ENCODE results near the gene RFPL4AL1. TPM values are rescaled to one million over a fixed set of nuclear protein-coding genes. Genes with fewer than 3 reads are reported as not detected.
"Not testable (repeated sequence)": the region's sequence is repeated elsewhere in the genome, so short reads cannot be mapped to it uniquely, and the experiment has no call there.

Gene RFPL4AL1
- total and polyA plus RNA-seq, 12 donors = not detected

- H3K4me3 ChIP-seq = no peak within 1 kb of the TSS
- no peak within 1 kb of the TSS for H3K27ac ChIP-seq
- no peaks in the 10 kb centered on the region for H3K9me3 ChIP-seq
- H3K4me1 ChIP-seq = no peaks in the 10 kb centered on the region
- TF ChIP-seq, protein P1, sequence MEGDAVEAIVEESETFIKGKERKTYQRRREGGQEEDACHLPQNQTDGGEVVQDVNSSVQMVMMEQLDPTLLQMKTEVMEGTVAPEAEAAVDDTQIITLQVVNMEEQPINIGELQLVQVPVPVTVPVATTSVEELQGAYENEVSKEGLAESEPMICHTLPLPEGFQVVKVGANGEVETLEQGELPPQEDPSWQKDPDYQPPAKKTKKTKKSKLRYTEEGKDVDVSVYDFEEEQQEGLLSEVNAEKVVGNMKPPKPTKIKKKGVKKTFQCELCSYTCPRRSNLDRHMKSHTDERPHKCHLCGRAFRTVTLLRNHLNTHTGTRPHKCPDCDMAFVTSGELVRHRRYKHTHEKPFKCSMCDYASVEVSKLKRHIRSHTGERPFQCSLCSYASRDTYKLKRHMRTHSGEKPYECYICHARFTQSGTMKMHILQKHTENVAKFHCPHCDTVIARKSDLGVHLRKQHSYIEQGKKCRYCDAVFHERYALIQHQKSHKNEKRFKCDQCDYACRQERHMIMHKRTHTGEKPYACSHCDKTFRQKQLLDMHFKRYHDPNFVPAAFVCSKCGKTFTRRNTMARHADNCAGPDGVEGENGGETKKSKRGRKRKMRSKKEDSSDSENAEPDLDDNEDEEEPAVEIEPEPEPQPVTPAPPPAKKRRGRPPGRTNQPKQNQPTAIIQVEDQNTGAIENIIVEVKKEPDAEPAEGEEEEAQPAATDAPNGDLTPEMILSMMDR (IDR thresholded peaks at IDR 0.05) = no peak
- peaks cover 0 to 9% (median 0%) of the 10 kb centered on the region in 7 donors for H3K27me3 ChIP-seq
- WGBS, 2 donors = 87 to 91% methylated on average over 3 of the region's 3 CpGs
- DNase-seq = no peak
- H3K36me3 ChIP-seq = no peaks in the 10 kb centered on the region
- intact Hi-C loops (cut with DNase I) = no loop called here
- ATAC-seq = no peak
Observed at GRCh38 chr19:55738302-55738701, 30.6 kb upstream of the RFPL4AL1 start, which contains the start of gene NLRP9. TSS of gene NLRP9 (minus strand) at chr19:55738402. CDS start at chr19:55738374, 28 bp downstream.

- WGBS, 2 donors = 86% methylated on average over 6 of the region's 6 CpGs
- H3K4me3 ChIP-seq = no peak overlapping the region
- no peak overlapping the region for H3K27ac ChIP-seq
- TF ChIP-seq, protein P1 (IDR thresholded peaks at IDR 0.05) = no peak
- DNase-seq = no peak
- H3K27me3 ChIP-seq = peaks cover 0 to 25% (median 6%) of the 10 kb centered on the region in 7 donors
- no peak for ATAC-seq
- H3K36me3 ChIP-seq = no peaks in the 10 kb centered on the region
- intact Hi-C loops (cut with DNase I) = no loop called here
- no peaks in the 10 kb centered on the region for H3K9me3 ChIP-seq
- no peaks in the 10 kb centered on the region for H3K4me1 ChIP-seq
Observed at GRCh38 chr19:55750715-55751114, 18.2 kb upstream of the RFPL4AL1 start.

- H3K4me3 ChIP-seq = no peak overlapping the region
- intact Hi-C loops (cut with DNase I) = no loop called here
- no peaks in the 10 kb centered on the region for H3K9me3 ChIP-seq
- TF ChIP-seq, protein P1 (IDR thresholded peaks at IDR 0.05) = no peak
- peaks cover 0 to 21% (median 6%) of the 10 kb centered on the region in 7 donors for H3K27me3 ChIP-seq
- H3K4me1 ChIP-seq = no peaks in the 10 kb centered on the region
- 69 to 73% methylated on average over 3 of the region's 3 CpGs for WGBS, 2 donors
- H3K36me3 ChIP-seq = no peaks in the 10 kb centered on the region
- DNase-seq (no peak), ATAC-seq (no peak)
- no peak overlapping the region for H3K27ac ChIP-seq
Observed at GRCh38 chr19:55753401-55753800, 15.5 kb upstream of the RFPL4AL1 start.

GRCh38 chr19:55756808-55757207 lies 12.1 kb upstream of the RFPL4AL1 start:
- H3K27ac ChIP-seq; H3K9me3 ChIP-seq; intact Hi-C loops (cut with DNase I); ATAC-seq; H3K36me3 ChIP-seq; H3K4me1 ChIP-seq; DNase-seq; H3K4me3 ChIP-seq: not testable (repeated sequence)
- WGBS, 2 donors = 79 to 81% methylated on average over 4 of the region's 4 CpGs
- H3K27me3 ChIP-seq = peaks cover 0 to 18% (median 6%) of the 10 kb centered on the region in 7 donors

DNA sequence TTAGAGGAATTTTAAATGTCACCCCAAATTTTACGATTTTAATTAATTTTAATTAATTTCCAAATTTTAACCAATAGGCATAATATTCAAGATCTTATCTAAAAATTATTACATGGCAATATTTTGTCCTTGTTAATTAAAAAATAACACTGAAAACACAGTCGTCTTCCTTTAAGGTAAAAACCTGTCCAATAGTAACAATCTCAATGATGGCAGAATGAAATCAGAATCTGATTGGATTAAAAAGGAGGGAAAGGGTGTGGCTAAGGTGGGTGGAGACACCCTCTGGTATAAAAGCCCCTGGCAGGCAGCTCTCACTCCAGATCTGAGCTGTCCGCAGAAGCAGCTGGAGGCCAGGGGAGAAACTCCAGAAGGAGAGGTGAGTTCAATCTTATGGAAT lies 10.1 kb upstream of the RFPL4AL1 start, which contains the start of gene RFPL4A:
Gene RFPL4A, plus strand, starts transcription at position 301 of the 400 bp plus-strand sequence. CDS start 2,704 bp downstream, outside the sequence.
- ATAC-seq; H3K36me3 ChIP-seq; H3K27ac ChIP-seq; DNase-seq; H3K4me3 ChIP-seq; intact Hi-C loops (cut with DNase I); H3K4me1 ChIP-seq; H3K9me3 ChIP-seq: not testable (repeated sequence)
- peaks cover 0 to 14% (median 3%) of the 10 kb centered on the region in 7 donors for H3K27me3 ChIP-seq
- 82 to 85% methylated on average over 2 of the region's 3 CpGs for WGBS, 2 donors
